ENCODE measurements around the gene PRR33. TPM values are rescaled to one million over a fixed set of nuclear protein-coding genes. Genes with fewer than 3 reads are reported as not detected.

The PRR33 gene
- total and polyA plus RNA-seq, 9 of the 15 experiments (the other 6 are each of a cell fraction or from before 2014, with no cell fraction given) = not detected

- no peak for TF ChIP-seq JUN (IDR thresholded peaks at IDR 0.05; ENCODE audit: borderline replicate concordance, low read depth, low read length)
- no peak for TF ChIP-seq JUN (CRISPR knock-in tag; IDR thresholded peaks at IDR 0.05; ENCODE audit: borderline replicate concordance)
- TF ChIP-seq SREBF1 (IDR thresholded peaks at IDR 0.05; ENCODE audit: borderline replicate concordance, low read depth, low read length) = no peak
- TF ChIP-seq POLR3A (IDR thresholded peaks at IDR 0.05; ENCODE audit: borderline replicate concordance, extremely low read depth, insufficient read depth, insufficient read length) = no peak
- no peak for TF ChIP-seq NR2C2 (CRISPR knock-in tag; IDR thresholded peaks at IDR 0.05)
- no peak for TF ChIP-seq NR2C2 (tag; IDR thresholded peaks at IDR 0.05)
- no peak for TF ChIP-seq NEUROD1 (IDR thresholded peaks at IDR 0.05; ENCODE audit: borderline replicate concordance, low read depth, low read length, partially characterized antibody)
- no peak for TF ChIP-seq ZNF431 (CRISPR knock-in tag; IDR thresholded peaks at IDR 0.05)
- TF ChIP-seq ZNF79 (CRISPR knock-in tag; IDR thresholded peaks at IDR 0.05; ENCODE audit: low read depth) = no peak
- TF ChIP-seq RFX1 (IDR thresholded peaks at IDR 0.05) = no peak
- TF ChIP-seq, protein P1, sequence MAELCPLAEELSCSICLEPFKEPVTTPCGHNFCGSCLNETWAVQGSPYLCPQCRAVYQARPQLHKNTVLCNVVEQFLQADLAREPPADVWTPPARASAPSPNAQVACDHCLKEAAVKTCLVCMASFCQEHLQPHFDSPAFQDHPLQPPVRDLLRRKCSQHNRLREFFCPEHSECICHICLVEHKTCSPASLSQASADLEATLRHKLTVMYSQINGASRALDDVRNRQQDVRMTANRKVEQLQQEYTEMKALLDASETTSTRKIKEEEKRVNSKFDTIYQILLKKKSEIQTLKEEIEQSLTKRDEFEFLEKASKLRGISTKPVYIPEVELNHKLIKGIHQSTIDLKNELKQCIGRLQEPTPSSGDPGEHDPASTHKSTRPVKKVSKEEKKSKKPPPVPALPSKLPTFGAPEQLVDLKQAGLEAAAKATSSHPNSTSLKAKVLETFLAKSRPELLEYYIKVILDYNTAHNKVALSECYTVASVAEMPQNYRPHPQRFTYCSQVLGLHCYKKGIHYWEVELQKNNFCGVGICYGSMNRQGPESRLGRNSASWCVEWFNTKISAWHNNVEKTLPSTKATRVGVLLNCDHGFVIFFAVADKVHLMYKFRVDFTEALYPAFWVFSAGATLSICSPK (IDR thresholded peaks at IDR 0.05; ENCODE audit: borderline replicate concordance) = no peak
- TF ChIP-seq TEAD1 (CRISPR knock-in tag; IDR thresholded peaks at IDR 0.05) = no peak
Observed at GRCh38 chr11:1843796-1844195, 47.9 kb downstream of the PRR33 start (continued).

Data from K562 (cell line).